Coronary artery (tissue), 2 donors: ENCODE results near the gene PTX3.

Source experiments
- DNase-seq: peaks from one replicate; pipeline ENCODE4 v3.0.0-alpha.2; 2017; ENCODE audit warnings: low spot score
- H3K27ac ChIP-seq, 2 donors: fragments of 200-600 bp; sonication (generic); one replicate each; pipeline ENCODE4 v1.5.1; 2016 to 2019
- H3K4me3 ChIP-seq: fragments of 200-600 bp; sonication (generic); 2 replicates; pipeline ENCODE4 v1.5.1; 2016; ENCODE audit warnings: mild to moderate bottlenecking, moderate library complexity
- CTCF ChIP-seq: fragments of 200-600 bp; sonication (generic); IDR thresholded peaks from one replicate; pipeline ENCODE4 v1.5.1; 2019; ENCODE audit warnings: antibody characterized with exemption

Gene PTX3

GRCh38 chr3:157459706-157460105 lies 23.1 kb downstream of the PTX3 start:
- TF ChIP-seq CTCF = no peak
- DNase-seq = no peak
- Histone ChIP-seq H3K27ac (no peak overlapping the region), H3K4me3 (no peak overlapping the region)

- no peak for TF ChIP-seq CTCF
Observed at GRCh38 chr3:157460253-157460652, 23.6 kb downstream of the PTX3 start.

GRCh38 chr3:157463816-157464215 lies 27.2 kb downstream of the PTX3 start:
- H3K27ac ChIP-seq = no peak overlapping the region
- no peak for DNase-seq
- H3K4me3 ChIP-seq = no peak overlapping the region
- no peak for TF ChIP-seq CTCF

More at GRCh38 chr3:157460253-157460652, 23.6 kb downstream of the PTX3 start:
- no peak overlapping the region for H3K4me3 ChIP-seq
- DNase-seq = no peak
- no peak overlapping the region for H3K27ac ChIP-seq

- TF ChIP-seq CTCF = no peak
- DNase-seq = no peak
- no peak overlapping the region for H3K4me3 ChIP-seq
- H3K27ac ChIP-seq = no peak overlapping the region
Observed at GRCh38 chr3:157464321-157464720, 27.7 kb downstream of the PTX3 start.

- no peak for TF ChIP-seq CTCF
- no peak overlapping the region for H3K27ac ChIP-seq
- no peak overlapping the region for H3K4me3 ChIP-seq
- no peak for DNase-seq
Observed at GRCh38 chr3:157465741-157466140, 29.1 kb downstream of the PTX3 start.

- no peak overlapping the region for H3K4me3 ChIP-seq
- no peak for DNase-seq
- no peak overlapping the region for H3K27ac ChIP-seq
- no peak for TF ChIP-seq CTCF
Observed at GRCh38 chr3:157467200-157467599, 30.6 kb downstream of the PTX3 start.

GRCh38 chr3:157469561-157470294 lies 33.1 kb downstream of the PTX3 start:
- no peak for DNase-seq
- TF ChIP-seq CTCF = no peak
- no peak overlapping the region for H3K27ac ChIP-seq
- H3K4me3 ChIP-seq = no peak overlapping the region
